DND-41 (cell line): ENCODE measurements around the gene ABHD16B.

Experiments
- EZH2 ChIP-seq: IDR thresholded peaks from 3 replicates; pipeline ENCODE4 v1.6.1; 2012; ENCODE audit warnings: borderline replicate concordance, low read depth, mild to moderate bottlenecking, moderate library complexity, low read length, inconsistent platforms; ENCODE audit not compliant: severe bottlenecking
- TF ChIP-seq, protein P1 (sequence below): IDR thresholded peaks from 2 replicates; pipeline ENCODE4 v1.5.1; 2012; ENCODE audit warnings: borderline replicate concordance, low read length, moderate library complexity, mild to moderate bottlenecking; ENCODE audit not compliant: poor library complexity, severe bottlenecking; ENCODE audit errors: extremely low read depth

DNA sequence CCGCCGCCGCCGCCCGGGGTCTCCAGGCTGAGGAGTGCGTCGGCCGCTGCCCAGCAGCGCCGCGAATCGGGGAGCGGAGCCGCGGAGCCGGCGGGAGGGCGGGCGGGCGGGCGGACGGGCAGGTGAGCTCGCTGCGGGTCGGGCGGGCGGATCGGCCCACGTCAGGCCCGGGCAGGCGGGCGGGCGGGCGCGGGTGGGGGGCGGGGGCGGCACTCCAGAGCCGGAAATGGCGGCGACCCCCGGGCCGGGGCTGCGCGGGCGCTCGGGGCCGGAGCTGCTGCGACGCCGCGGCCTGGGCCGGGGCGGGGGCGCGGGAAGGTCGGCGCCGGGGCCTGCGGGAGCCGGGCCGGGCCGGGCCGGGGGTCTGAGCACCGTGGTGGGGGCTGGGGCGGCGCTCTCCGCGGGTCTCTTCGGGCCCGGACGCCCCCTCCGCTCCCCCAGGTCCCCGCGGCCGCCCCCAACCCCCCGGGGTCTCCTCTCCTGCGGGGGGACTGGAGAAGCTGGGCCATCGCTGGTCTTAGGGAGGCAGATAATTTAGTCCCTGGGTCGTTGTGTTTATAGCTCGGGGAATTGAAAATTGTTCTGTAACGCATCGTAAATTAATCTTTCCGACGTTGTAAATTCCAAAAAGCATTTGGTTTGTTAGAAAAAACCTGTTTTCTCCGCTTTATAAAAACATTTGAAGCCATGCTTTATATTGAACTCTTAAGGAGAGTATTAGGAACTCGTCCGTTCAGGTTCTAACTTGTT, 34.1 kb downstream of the ABHD16B start:
- TF ChIP-seq, protein P1, sequence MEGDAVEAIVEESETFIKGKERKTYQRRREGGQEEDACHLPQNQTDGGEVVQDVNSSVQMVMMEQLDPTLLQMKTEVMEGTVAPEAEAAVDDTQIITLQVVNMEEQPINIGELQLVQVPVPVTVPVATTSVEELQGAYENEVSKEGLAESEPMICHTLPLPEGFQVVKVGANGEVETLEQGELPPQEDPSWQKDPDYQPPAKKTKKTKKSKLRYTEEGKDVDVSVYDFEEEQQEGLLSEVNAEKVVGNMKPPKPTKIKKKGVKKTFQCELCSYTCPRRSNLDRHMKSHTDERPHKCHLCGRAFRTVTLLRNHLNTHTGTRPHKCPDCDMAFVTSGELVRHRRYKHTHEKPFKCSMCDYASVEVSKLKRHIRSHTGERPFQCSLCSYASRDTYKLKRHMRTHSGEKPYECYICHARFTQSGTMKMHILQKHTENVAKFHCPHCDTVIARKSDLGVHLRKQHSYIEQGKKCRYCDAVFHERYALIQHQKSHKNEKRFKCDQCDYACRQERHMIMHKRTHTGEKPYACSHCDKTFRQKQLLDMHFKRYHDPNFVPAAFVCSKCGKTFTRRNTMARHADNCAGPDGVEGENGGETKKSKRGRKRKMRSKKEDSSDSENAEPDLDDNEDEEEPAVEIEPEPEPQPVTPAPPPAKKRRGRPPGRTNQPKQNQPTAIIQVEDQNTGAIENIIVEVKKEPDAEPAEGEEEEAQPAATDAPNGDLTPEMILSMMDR: no peak
- no peak for TF ChIP-seq EZH2
